GM19240 (cell line): ENCODE data around the gene OGDH.
A peak's percentile ranks its signal among the peaks of the same experiment; 100 is the strongest.

Source experiments
- DNase-seq: peaks from one replicate; pipeline ENCODE4 v3.0.0; 2011; ENCODE audit warnings: low spot score; ENCODE audit not compliant: insufficient read length

Gene OGDH

DNA sequence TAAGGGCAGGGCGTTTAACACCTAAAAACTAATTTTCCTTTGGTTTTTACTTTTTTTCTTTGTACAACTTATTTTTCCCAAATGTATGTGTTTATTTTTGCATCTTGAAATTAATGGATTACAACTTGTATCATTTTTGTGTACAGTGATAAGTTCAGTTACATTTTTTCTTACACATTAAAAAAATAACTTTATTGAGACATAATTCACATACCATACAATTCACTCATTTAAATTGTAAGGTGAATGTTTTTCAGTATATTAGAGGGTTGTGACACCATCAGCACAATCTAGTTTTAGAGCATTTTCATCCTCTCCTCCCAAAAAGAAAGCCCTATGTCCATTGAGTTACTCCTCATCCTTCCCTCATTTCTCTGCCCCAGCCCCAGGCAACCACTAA, 11.6 kb downstream of the OGDH start:
- no peak for DNase-seq

DNA sequence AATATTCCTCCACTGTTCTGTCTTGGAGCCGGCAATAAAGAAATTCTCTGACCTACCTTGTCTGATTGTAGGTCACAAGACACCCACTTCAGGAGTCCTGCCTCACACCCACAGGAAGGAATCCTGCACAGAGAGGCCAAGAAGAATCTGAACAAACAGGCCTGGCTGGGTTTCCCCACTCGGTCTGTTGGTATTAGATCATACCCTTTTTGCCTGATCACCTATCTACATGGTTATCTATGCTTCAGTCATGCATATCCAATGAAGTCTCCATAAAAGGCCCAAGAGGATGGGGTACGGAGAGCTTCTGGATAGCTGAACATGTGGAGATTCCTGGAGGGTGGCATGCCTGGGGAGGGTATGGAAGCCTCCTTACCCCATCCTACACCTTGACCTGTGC, 12.3 kb downstream of the OGDH start:
- DNase-seq: no peak

DNA sequence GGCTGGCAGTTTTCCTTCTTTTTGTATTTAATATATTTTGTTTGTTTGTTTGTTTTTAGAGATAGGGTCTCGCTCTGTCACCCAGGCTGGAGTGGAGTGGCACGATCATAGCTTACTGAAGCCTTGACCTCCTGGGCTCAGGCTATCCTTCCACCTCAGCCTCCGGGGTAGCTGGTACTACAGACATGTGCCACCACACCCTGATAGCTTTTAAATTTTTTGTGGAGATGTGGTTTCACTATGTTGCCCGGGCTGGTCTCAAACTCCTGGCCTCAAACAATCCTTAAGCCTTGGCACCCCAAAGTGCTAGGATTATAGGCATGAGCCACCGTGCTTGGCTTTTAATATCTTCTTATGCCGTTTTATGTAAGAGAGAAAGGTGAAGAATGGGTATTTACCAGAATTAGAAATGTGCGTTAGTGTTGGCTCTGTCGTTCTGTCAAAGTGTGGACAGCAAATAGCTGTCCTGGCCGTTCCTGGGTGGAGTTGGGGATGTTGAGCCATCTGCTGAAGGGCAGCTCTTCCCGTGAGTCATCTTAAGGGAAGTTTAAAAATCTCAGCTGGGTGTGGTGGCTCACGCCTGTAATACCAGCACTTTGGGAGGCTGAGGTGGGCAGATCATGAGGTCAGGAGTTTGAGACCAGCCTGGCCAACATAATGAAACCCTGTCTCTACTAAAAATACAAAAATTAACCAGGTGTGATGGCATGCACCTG, 14.8 kb downstream of the OGDH start:
- no peak for DNase-seq

DNA sequence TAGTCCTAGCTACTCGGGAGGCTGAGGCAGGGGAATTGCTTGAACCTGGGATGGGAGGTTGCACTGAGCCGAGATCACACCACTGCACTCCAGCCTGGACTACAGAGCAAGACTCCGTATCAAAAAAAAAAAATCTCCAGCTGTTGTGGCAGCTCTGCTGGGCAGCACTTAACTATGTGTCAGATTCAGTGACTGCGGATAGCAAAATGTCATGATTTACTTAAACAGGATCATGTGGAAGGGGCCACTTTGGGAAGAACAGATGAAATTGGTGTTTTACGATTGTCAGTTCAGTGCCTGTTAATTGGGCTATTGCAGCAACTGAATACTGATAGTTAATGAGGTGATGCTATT, 15.3 kb downstream of the OGDH start:
- no peak for DNase-seq

DNA sequence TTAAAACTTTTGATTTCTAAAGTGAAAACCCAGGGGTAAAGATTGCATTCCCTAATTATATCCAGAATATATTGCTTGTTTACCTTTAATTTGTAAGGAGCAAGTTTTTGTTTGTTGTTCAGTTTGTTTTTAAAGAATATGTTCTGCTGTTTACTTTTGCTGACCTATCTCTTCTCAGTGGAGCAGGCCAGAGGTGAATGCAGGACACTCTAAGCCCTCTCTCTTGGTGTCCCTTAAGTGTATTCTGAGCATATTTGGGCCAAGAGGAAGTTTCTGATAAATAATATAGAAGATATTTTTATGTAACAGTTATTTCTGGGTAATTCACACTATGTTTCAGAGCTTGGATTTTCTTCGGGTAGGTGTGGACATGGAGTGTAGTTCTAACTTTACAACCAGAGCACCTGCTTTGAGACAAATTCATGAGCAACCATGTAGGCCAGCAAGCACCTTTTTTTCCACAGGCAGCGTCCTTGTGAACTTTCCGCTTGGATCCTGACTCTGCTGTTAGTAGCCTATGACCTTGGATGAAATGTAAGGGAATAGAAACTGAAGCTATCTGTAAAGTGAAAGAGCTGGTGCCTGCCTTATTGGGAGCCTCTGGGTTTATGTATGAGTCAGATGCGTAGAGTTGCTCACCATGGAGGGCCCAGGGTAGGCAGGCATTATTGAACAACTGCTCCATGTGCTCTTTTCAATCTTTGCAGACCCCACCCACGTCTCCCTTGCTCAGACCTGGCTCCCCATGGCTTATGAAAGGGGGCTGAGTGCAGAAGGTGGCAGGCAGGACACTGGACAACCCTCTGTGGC, 16.1 kb downstream of the OGDH start:
- peak; percentile 42 for DNase-seq

DNA sequence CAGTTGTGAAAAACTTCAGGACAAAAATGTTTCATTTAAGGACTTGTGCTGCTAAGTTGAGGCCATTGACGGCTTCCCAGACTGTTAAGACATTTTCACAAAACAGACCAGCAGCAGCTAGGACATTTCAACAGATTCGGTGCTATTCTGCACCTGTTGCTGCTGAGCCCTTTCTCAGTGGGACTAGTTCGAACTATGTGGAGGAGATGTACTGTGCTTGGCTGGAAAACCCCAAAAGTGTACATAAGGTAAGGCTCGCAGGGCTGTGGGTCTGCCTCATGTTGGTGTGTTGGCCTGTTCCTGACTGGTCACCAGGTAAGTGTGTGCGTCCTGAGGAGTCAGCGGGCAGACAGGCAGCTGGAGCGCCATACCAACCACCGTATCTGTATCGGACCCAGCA, 17.9 kb downstream of the OGDH start:
- no peak for DNase-seq

DNA sequence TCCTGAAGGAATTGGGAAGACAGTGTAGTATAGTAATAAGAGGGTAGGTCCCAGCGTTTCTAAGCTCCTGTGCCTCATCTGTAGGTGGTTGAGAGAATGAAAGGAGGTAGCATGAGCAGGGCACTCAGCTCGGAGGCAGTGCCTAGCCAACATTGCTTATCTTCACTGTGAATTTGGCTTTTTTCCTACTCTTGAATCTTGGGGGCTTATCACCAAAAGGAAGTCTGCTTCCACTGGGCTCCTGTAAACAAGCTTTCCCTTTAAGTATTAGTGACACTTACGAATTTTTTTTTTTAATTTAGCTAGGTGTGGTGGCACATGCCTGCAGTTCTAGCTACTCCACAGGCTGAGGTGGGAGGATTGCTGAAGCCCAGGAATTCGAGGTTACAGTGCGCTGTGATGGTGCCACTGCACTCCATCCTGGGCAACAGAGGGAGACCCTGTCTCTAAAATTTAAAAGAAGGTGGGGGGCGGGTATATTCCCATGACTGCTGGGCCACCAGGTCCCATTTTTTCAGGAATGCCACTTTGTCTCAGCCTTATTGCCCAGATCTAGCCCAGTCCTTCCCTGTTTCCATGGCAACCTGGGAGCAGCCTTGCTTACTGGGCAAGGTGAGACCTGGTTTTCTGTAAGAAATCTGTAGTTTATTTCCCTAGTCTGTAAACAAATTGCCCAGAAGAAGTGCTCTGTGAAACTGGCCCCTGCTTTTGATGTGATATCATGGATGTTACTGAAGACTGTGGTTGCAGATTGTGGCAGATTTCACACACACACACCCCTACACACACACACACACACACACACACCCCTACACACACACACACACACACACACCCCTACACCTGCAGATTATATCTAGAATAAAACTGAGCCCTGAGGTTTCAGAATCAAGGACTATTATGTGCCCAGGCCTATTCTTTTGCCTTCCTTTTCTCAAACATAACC, 19.4 kb downstream of the OGDH start:
- no peak for DNase-seq

DNA sequence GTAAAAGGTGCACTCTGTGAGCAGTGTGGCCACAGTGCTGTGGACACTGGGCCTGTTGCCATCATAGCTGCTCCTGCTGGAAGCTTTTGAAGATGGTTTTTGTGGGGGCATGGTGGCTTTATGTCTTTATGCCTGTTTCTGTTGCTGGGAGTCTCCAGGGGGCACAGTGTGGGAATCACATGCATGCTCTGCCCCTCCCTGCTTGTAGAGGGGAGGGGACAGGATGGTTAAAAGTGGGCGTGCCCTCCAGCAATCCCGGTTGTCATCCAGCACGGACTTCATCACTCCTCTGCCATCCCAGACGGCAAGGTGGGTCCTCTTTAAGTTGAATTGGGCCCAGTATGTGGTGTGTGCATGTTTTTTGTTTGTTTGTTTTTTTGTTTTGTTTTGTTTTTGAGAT, 20.2 kb downstream of the OGDH start:
- DNase-seq: no peak

DNA sequence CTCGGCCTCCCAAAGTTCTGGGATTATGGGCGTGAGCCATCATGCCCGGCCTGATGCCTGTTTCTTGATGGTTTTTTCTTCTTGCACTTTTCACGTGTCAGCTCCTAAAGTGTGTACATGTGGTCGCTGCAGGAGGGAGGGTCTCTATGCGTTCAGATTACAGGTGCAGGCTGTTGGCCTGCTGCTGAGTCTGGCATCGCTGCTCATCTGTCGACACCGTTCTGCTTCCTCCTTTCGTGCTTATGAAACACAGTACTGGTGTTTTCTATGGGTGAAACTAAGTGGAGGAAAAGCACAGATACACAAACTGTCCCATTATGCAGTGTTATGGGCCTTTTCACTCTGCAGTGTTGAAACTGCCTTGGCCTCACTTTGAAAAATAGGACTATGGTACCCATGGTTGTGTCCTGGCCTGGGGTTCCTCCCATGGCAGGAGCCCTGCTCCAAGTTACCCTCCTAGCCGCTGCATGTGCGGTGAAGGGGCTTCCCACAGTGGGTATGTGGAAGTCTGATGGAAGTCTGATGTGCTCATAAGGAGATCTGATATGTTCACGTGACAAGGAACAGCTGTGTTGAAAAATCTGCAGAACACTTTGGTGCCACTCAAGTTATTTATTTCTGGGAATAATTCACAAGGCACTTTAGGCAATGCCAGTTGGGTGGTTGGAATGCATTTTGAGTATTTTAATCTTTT, 23.5 kb downstream of the OGDH start:
- no peak for DNase-seq

DNA sequence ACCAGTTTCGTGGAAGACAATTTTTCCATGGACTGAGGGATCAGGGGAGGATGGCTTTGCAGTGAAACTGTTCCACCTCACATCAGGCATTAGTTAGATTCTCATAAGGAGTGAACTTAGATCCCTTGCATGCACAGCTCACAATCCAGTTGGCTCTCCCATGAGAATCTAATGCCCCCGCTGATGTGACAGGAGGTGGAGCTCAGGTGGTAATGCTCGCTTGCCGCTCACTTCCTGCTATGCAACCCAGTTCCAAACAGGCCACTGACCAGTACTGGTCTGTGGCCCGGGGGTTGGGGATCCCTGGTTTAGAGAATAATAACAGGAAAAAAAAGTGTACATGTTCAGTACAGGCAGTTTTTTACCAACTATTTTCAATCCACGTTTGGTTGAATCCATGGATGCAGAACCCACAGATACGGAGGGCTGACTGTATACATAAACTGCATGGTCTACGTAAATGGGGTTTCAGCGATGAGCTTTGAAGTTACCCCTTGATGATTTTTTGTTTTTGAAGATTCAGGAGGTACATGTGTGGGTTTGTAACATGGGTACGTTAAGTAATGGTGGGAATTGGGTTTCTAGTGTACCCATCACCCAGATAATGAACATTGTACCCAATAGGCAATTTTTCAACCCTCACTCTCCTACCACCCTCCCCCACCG, 24.5 kb downstream of the OGDH start:
- DNase-seq: no peak

DNA sequence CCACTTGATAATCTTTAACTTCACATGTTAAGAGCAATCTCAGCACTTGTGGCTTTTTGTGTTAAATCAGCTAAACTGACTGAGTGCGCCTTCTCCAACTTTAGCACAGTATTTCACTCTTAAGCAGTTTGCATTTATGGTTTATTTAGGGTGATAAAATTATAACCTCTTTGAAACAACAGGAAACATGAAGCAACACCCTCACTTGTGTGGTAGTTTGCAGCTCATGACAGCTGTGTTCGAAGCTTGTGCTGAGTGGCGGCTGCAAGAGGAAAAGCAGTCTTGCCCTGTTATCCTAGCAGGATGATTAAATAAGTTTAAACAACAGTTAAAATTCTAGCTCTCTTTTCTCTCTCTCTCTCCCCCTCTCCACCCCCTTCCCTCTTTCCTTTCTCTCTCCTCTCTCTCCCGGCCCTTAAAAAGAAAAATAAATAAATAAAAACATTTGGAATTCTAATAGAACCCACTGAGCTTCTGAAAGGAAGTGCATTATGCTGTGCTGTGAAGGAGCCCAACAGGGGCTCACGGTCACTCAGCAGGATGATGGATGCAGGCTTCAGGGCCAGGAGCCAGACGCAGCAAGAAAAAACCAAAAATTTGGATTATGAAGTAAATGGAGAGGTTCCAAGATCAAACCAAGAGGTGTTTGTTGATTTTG, 25.2 kb downstream of the OGDH start:
- no peak for DNase-seq

DNA sequence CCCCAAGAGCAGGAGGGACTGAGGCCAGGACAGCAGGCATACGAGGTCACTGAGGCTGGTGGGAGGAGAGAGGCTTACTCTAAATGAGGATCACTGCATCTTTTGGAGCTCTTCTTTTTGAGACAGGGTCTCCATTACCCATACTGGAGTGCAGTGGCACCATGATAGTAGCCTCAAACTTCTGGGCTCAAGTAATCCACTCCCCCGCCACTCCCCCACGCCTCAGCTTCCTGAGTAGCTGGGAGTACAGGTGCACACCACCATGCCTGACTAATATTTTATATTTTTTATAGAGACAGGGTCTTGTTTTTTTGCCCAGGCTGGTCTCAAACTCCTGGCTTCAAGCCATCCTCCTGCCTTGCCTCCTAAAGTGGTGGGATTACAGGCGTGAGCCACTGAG, 25.8 kb downstream of the OGDH start:
- no peak for DNase-seq

DNA sequence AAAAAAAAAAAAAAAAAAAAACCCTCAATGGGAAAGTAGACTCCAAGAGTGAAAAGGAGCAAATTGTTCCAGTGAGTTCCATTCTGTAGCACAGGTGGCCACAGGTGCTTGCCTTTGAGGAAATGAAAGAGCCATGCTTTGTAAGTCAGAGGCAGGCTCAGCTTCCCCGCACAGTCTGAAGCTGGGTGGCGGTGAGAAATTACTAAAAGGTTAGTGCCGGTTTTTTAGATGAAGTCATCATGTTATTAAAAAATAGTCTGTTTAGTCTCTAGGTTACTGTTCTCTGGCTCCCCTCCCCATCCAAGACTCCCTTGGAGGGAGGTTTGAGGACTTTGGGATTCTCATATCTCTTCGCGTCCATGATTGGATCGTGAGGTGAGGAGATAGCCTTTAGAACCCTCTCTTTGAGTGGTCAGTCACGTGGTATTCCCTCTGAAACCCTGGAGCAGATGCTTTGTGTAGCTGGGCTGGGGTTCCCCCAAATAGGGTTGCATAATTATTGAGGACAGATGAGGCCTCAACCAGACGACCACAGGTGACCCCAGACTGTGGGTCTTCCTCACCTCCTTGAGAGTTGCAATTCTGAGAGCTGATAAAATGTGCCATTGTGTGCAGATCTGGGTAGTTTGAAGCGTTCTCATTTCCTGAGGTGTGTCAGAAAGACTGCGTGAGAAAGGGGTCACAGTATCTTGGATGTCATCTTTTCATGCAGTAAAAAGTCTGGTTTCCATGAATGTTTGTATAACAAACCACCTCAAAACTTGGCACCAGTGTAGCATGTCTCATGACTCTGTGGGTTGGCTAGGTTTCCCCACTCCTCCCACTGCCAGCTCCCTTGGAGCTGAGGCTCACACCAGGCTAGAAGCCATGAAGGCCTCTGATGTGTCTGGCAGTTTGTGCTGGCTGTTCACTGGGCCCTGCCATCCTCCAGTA, 27.1 kb downstream of the OGDH start:
- DNase-seq: no peak

DNA sequence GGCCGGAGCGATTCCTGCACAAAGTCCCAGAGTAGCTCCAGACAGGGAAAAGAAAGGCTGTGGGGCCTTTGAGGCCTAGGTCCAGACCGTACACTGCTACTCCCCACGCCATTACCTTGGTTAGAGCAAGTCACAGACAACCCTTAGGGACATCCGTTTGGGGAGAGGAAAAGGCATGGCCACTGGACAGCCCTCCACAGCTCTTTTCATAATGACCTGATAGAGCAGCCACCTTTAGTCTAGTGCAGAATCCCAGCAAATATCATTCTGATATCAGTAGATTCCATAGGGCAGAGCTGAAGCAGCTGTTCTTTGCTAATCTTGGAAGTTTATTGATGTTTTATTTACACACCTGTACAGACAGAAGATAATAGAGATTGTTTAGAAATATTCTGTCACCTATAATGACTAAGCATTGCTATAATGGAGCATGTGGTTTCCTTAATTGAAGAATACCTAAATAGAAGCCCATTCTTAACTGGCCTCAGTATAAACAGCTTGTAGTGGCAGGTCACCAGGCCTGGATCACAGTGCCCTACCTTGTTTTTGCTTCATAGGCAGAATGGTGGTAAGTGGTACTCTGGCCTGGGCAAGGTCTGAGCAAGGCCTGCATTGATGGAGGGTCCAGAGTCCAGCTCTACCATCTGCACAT, 27.9 kb downstream of the OGDH start:
- DNase-seq: no peak

DNA sequence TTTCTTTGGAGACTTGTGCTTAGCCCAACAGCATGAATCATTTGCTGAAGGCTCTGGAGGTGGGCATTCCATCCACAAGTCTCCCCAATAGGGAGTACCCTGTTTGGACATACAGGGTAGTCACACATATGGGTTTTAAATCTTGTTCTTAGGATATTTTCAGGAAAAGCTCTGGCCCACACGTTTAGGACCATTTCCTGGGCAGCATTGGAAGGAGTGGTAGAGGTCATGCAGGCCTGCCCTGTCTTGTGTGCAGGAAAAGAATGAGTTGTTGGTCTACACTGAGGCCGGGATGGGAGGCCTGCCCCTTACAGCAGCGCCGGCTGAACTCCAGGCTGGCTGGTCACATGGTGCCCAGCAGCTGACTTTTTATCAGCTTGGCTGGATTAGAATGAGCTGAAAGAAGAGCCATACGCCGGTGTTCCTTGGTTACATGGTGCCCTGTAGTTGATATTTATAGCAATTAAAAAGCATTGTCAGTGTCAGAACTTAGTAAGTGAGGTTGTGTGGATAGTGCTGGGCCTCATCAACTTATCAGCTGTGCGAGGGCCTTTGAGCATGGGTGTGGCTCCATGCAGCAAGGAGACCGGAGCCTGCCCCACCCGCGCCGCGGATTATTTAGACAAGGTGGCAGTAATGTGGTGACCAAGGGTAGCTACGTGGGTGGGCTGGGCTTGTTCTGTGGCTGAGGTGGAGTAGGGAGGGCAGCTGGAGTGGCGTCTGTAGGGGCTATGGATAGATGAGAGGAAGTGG, 28.6 kb downstream of the OGDH start:
- no peak for DNase-seq

DNA sequence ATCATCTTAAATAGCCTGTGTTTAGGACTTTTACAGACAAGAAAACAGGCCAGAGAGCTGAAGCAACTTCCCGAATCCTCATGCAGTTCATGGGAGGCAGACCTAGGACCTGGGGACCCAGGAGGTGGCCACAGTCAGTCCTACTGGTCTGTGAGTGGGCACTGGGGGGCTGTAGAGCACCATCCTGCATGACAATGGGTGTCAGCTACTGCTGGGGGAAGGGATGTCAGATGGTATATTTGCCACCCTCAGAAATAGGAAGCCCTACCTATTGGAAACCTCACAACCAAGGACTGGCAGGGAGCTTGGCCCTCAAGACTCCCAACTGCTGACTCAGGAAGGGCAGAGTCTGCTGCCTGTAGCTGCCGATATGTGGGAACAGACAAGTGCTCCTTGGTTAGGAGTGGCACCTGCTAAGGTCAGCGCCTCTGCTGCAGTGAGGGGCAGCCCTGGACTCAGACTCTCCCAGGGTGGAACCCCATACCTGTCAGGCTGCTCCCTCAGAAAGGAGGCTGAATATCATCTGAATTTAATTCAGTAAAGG, 29.7 kb downstream of the OGDH start:
- DNase-seq: no peak

DNA sequence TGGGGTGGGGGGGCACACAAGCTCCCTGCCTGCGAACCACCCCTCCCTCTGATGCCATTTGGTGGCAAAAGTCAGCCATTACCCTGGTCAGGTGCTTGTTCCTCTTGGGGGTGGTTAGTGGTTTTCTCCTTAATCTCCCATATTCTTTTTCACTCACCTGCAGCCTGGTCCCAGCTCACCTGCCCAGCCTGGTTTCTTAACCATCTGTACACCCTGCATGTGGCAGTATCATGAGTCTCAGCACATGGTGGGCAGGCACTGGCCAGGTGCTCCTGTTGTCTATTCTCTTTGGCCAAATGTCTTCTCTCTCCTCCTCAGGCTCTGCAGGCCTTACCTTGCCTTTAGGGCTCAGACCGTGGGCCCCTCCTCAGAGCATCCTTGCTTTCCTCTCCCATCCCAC, 30.5 kb downstream of the OGDH start:
- no peak for DNase-seq
